Astrocyte of the spinal cord (primary cell): Measurements from ENCODE around the gene SHANK3.

Experiments
- DNase-seq: peaks from one replicate; pipeline ENCODE4 v3.0.0; 2011; ENCODE audit warnings: low read depth, low spot score
- H3K4me3 ChIP-seq: 2 replicates; pipeline ENCODE4 v1.5.1; 2011; ENCODE audit warnings: low read depth, mild to moderate bottlenecking, low read length, moderate library complexity
- CTCF ChIP-seq: IDR thresholded peaks from 2 replicates; pipeline ENCODE4 v1.5.1; 2012; ENCODE audit warnings: low read depth, mild to moderate bottlenecking, low read length, inconsistent platforms
- in situ Hi-C: cut with HindIII; loops from 2 replicates; pipeline ENCODE4 v1.10.0; 2017; ENCODE audit warnings: low sequenced_read_pairs

SHANK3 gene

GRCh38 chr22:50717709-50718351 lies 45.2 kb downstream of the SHANK3 start:
- in situ Hi-C loops = no loop called here
- TF ChIP-seq CTCF = no peak
- H3K4me3 ChIP-seq = no peak overlapping the region
- no peak for DNase-seq

- in situ Hi-C loops = no loop called here
- no peak overlapping the region for H3K4me3 ChIP-seq
- no peak for DNase-seq
- no peak for TF ChIP-seq CTCF
Observed at GRCh38 chr22:50718352-50718709, 45.7 kb downstream of the SHANK3 start.

- in situ Hi-C loops = no loop called here
- no peak for DNase-seq
- H3K4me3 ChIP-seq = no peak overlapping the region
- no peak for TF ChIP-seq CTCF
Observed at GRCh38 chr22:50719814-50720300, 47.2 kb downstream of the SHANK3 start.

- no peak overlapping the region for H3K4me3 ChIP-seq
- no peak for DNase-seq
- in situ Hi-C loops = no loop called here
- TF ChIP-seq CTCF = no peak
Observed at GRCh38 chr22:50720301-50721256, 48.0 kb downstream of the SHANK3 start.

GRCh38 chr22:50721257-50721844 lies 48.7 kb downstream of the SHANK3 start:
- in situ Hi-C loops = no loop called here
- TF ChIP-seq CTCF = no peak
- H3K4me3 ChIP-seq = no peak overlapping the region
- DNase-seq = no peak

- in situ Hi-C loops = no loop called here
- H3K4me3 ChIP-seq = no peak overlapping the region
- no peak for TF ChIP-seq CTCF
- DNase-seq = no peak
Observed at GRCh38 chr22:50722048-50722701, 49.6 kb downstream of the SHANK3 start.
